Suprapubic skin (tissue), 4 donors: Measurements from ENCODE around the gene CRYBB3. TPM values are rescaled to one million over a fixed set of nuclear protein-coding genes. Genes with fewer than 3 reads are reported as not detected.

Experiments used
- DNase-seq, 2 donors: peaks; one replicate each; pipeline ENCODE4 v3.0.0-alpha.2; 2019; ENCODE audit warnings: low spot score in 2 of 2
- H3K27ac ChIP-seq: fragments of 200-600 bp; sonication (generic); one replicate; pipeline ENCODE4 v1.5.1; 2019
- H3K27me3 ChIP-seq: fragments of 200-600 bp; sonication (generic); one replicate; pipeline ENCODE4 v1.5.1; 2019
- H3K36me3 ChIP-seq: fragments of 200-600 bp; sonication (generic); one replicate; pipeline ENCODE4 v1.5.1; 2019
- H3K4me1 ChIP-seq: fragments of 200-600 bp; sonication (generic); one replicate; pipeline ENCODE4 v1.5.1; 2019
- H3K4me3 ChIP-seq: fragments of 200-600 bp; sonication (generic); one replicate; pipeline ENCODE4 v1.5.1; 2019; ENCODE audit warnings: mild to moderate bottlenecking
- H3K9me3 ChIP-seq: fragments of 200-600 bp; sonication (generic); one replicate; pipeline ENCODE4 v1.5.1; 2019
- EP300 ChIP-seq: sonication (generic); formaldehyde crosslinking; IDR thresholded peaks from one replicate; pipeline ENCODE4 v1.6.1; 2017; ENCODE audit warnings: antibody characterized with exemption
- POLR2A ChIP-seq, 2 donors: fragments of 450-650 bp; IDR thresholded peaks; one replicate each; pipeline ENCODE4 v1.6.1; 2017; ENCODE audit warnings: antibody characterized with exemption in 2 of 2, mild to moderate bottlenecking in 2 of 2, moderate library complexity in 2 of 2
- POLR2AphosphoS5 ChIP-seq, 3 donors: sonication (generic); formaldehyde crosslinking; IDR thresholded peaks; one replicate each; pipeline ENCODE4 v1.6.1; 2017; ENCODE audit warnings: antibody characterized with exemption in 3 of 3
- WGBS: methylation state at CpG from one replicate; pipeline ENCODE4 v1.1.5; 2018; 5-methylcytosine and 5-hydroxymethylcytosine counted together
- total RNA-seq, 4 donors: library from RNA; depleted of rRNA; stranded (reverse); fragments of >200 nt; gene quantifications; one replicate each; pipeline ENCODE4 v1.1.0, GENCODE V29; 2016
- TF ChIP-seq, protein P1 (sequence below), 2 donors: fragments of 200-600 bp in 1 of 2; fragments of 450-650 bp in 1 of 2; sonication (generic) in 1 of 2; IDR thresholded peaks; one replicate each; pipeline ENCODE4 v1.5.1; 2016 to 2019; ENCODE audit warnings: antibody characterized with exemption in 2 of 2, mild to moderate bottlenecking in 1 of 2, moderate library complexity in 1 of 2

The CRYBB3 gene
- total RNA-seq, 4 donors from 2014 or later, result not detected

DNA sequence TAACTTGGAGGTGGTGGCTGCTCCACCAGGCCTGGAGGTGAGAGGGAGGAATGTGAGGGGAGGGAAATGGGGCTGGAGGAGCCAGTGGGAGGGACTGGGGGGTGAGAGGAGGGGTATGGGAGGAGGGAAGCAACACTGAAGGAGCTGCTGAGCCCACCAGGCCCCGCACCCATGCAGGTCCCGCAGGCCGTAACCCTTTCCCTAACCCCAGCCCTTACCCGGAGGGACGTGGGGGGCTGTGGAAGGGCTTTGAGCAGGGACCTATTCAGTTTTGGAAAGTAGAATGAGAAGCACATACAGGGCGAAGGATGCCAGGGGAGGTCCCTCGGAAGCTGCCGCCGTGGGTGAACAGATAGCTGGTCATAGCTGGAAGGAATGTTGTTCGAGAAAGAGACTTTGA, 33.9 kb upstream of the CRYBB3 start:
- H3K27me3 ChIP-seq, result no peaks in the 10 kb centered on the region
- no peak for DNase-seq
- peaks cover 4% of the 10 kb centered on the region for H3K36me3 ChIP-seq
- WGBS, result 90% methylated on average over 10 of the region's 10 CpGs
- TF ChIP-seq, protein P1, sequence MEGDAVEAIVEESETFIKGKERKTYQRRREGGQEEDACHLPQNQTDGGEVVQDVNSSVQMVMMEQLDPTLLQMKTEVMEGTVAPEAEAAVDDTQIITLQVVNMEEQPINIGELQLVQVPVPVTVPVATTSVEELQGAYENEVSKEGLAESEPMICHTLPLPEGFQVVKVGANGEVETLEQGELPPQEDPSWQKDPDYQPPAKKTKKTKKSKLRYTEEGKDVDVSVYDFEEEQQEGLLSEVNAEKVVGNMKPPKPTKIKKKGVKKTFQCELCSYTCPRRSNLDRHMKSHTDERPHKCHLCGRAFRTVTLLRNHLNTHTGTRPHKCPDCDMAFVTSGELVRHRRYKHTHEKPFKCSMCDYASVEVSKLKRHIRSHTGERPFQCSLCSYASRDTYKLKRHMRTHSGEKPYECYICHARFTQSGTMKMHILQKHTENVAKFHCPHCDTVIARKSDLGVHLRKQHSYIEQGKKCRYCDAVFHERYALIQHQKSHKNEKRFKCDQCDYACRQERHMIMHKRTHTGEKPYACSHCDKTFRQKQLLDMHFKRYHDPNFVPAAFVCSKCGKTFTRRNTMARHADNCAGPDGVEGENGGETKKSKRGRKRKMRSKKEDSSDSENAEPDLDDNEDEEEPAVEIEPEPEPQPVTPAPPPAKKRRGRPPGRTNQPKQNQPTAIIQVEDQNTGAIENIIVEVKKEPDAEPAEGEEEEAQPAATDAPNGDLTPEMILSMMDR (IDR thresholded peaks at IDR 0.05), result no peak
- TF ChIP-seq POLR2AphosphoS5 (IDR thresholded peaks at IDR 0.05) (no peak), EP300 (no peak), POLR2A (IDR thresholded peaks at IDR 0.05) (no peak)
- H3K9me3 ChIP-seq, result no peaks in the 10 kb centered on the region
- peak overlapping the region; percentile 59 for H3K27ac ChIP-seq
- H3K4me3 ChIP-seq, result no peak overlapping the region
- H3K4me1 ChIP-seq, result peaks cover 19% of the 10 kb centered on the region

- Histone ChIP-seq H3K27me3 (no peaks in the 10 kb centered on the region), H3K4me3 (no peak overlapping the region), H3K27ac (no peak overlapping the region), H3K4me1 (peaks cover 19% of the 10 kb centered on the region), H3K9me3 (no peaks in the 10 kb centered on the region), H3K36me3 (peaks cover 5% of the 10 kb centered on the region)
- 79% methylated on average over 5 of the region's 9 CpGs for whole genome bisulfite sequencing
- TF ChIP-seq POLR2A (IDR thresholded peaks at IDR 0.05) (no peak), EP300 (no peak), POLR2AphosphoS5 (IDR thresholded peaks at IDR 0.05) (no peak)
- TF ChIP-seq, protein P1 (IDR thresholded peaks at IDR 0.05), result no peak
- DNase-seq, result no peak
Measured at GRCh38 chr22:25166266-25167040, 33.2 kb upstream of the CRYBB3 start.

DNA sequence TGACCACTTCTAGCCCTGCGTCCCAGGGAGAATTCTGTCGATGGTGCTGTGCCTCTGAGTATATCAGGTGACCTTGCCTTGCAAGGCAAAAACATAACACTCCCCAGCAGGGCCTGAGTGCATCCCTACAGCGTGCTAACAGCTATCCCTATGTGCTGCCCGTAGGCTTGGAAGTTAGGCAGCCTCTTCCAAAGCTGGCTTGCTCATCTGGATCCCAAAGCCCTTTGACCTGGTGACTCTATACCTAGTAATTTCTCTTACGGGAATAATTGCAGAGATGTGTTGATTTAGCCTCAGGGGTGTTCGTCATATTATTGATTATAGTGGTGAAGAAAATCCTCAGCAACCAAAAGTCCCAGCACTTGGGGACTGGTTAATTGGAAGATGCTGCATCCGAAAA, 32.6 kb upstream of the CRYBB3 start:
- no peaks in the 10 kb centered on the region for H3K27me3 ChIP-seq

DNA sequence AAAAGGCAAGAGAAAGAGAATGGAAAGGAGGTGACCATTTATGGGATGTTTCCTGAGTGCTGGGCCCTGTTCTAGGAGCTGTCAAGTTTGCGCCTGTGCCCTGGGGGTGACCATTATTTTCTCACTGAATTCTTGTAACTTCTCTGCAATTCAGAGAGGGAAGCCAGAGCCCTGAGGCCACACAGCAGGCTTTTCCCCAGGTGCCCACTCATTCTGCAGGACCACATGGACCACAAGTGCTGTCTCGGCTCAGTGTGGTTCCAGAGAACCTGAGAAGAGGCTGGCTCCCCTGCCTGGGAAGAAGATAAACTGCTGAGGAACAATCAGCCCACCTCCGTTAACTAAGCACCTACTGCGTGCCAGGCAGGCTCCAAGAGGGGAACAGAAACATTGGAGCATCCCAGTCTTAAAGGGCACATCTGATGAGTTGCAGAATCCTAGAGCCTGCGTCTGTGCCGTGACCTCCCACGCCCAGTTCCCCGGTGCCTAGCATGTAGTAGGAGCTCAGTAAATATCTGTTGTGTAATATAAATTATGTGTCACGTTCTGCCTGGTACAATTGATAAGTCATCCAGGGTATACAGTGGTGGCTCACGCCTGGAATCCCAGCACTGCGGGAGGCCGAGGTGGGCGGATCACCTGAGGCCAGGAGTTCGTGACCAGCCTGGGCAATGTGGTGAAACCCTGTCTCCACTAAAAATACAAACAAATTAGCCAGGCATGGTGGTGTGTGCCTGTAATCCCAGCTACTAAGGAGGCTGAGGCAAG, 31.6 kb upstream of the CRYBB3 start:
- H3K4me3 ChIP-seq, result no peak overlapping the region
- DNase-seq, result no peak
- no peak for TF ChIP-seq EP300
- H3K27ac ChIP-seq, result peak overlapping the region; percentile 25
- H3K27me3 ChIP-seq, result no peaks in the 10 kb centered on the region
- no peaks in the 10 kb centered on the region for H3K9me3 ChIP-seq
- H3K36me3 ChIP-seq, result peaks cover 13% of the 10 kb centered on the region
- peaks cover 19% of the 10 kb centered on the region for H3K4me1 ChIP-seq
- WGBS, result 76% methylated on average over 14 of the region's 14 CpGs

More for the DNA sequence above, 32.6 kb upstream of the CRYBB3 start:
- Histone ChIP-seq H3K4me3 (no peak overlapping the region), H3K9me3 (no peaks in the 10 kb centered on the region), H3K36me3 (peaks cover 5% of the 10 kb centered on the region), H3K4me1 (peaks cover 19% of the 10 kb centered on the region), H3K27ac (no peak overlapping the region)
- TF ChIP-seq POLR2A (IDR thresholded peaks at IDR 0.05), result no peak
- TF ChIP-seq, protein P1 (IDR thresholded peaks at IDR 0.05), result no peak
- no peak for TF ChIP-seq EP300
- TF ChIP-seq POLR2AphosphoS5 (IDR thresholded peaks at IDR 0.05), result no peak
- DNase-seq, result no peak
- WGBS, result 83% methylated on average over 3 of the region's 7 CpGs

- peaks cover 11% of the 10 kb centered on the region for H3K4me1 ChIP-seq
- 65% methylated on average over 16 of the region's 17 CpGs for WGBS
- no peaks in the 10 kb centered on the region for H3K27me3 ChIP-seq
- no peak overlapping the region for H3K4me3 ChIP-seq
- TF ChIP-seq POLR2AphosphoS5 (IDR thresholded peaks at IDR 0.05), result no peak
- TF ChIP-seq POLR2A (IDR thresholded peaks at IDR 0.05), result no peak
- TF ChIP-seq, protein P1 (IDR thresholded peaks at IDR 0.05), result no peak
- no peak for TF ChIP-seq EP300
- H3K36me3 ChIP-seq, result peaks cover 20% of the 10 kb centered on the region
- no peaks in the 10 kb centered on the region for H3K9me3 ChIP-seq
- H3K27ac ChIP-seq, result no peak overlapping the region
- DNase-seq, result no peak
Measured at GRCh38 chr22:25169278-25170031, 30.2 kb upstream of the CRYBB3 start.
